Brain microvascular endothelial cell (primary cell): ENCODE data around the gene CLSTN2.

Source experiments
- DNase-seq: peaks from one replicate; pipeline ENCODE4 v3.0.0-alpha.2; 2020
- H3K27ac ChIP-seq: fragments of 250-450 bp; sonication (Bioruptor Pico); 2 replicates; pipeline ENCODE4 v1.5.1; 2020; ENCODE audit warnings: mild to moderate bottlenecking, moderate library complexity
- H3K27me3 ChIP-seq: fragments of 250-450 bp; sonication (Bioruptor Pico); replicated peaks from 2 replicates; pipeline ENCODE4 v1.5.1; 2020; ENCODE audit warnings: mild to moderate bottlenecking
- H3K36me3 ChIP-seq: fragments of 250-450 bp; sonication (Bioruptor Pico); replicated peaks from 2 replicates; pipeline ENCODE4 v1.5.1; 2020; ENCODE audit warnings: mild to moderate bottlenecking
- H3K4me3 ChIP-seq: 2 replicates; pipeline ENCODE4 v1.5.1; 2011; ENCODE audit warnings: low read depth, mild to moderate bottlenecking, control low read depth, low read length, moderate library complexity
- CTCF ChIP-seq: IDR thresholded peaks from 2 replicates; pipeline ENCODE4 v1.5.1; 2011; ENCODE audit warnings: low read depth, mild to moderate bottlenecking, moderate library complexity, low read length, control low read depth, inconsistent platforms; ENCODE audit errors: missing control alignments
- in situ Hi-C: cut with HindIII; loops from 2 replicates; pipeline ENCODE4 v1.10.0; 2017; ENCODE audit warnings: low sequenced_read_pairs, low pct_ligation_motif_present

CLSTN2 gene

DNA sequence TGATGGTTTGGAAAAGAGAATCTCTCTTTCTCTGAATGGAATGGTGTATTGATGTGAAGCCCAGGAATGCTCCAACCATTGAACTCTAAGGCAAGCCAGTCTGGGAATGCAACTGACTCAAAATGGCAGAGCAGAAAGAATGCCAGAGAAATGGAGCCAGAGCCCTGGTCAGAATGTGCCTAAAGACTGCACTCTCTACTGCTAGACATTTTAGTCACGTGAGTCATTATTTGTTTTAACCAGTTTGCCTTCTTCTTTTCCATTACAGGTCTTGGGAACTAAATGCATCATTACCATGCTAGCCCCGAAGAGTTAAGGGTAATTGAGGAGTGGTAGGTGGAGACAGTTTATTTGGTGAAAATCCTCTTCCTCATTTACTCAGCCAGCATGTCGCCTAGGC lies 675.6 kb downstream of the CLSTN2 start:
- no peak for TF ChIP-seq CTCF
- no peaks in the 10 kb centered on the region for H3K27me3 ChIP-seq
- no peak overlapping the region for H3K27ac ChIP-seq
- in situ Hi-C loops = no loop called here
- no peak overlapping the region for H3K4me3 ChIP-seq
- no peaks in the 10 kb centered on the region for H3K36me3 ChIP-seq
- no peak for DNase-seq

DNA sequence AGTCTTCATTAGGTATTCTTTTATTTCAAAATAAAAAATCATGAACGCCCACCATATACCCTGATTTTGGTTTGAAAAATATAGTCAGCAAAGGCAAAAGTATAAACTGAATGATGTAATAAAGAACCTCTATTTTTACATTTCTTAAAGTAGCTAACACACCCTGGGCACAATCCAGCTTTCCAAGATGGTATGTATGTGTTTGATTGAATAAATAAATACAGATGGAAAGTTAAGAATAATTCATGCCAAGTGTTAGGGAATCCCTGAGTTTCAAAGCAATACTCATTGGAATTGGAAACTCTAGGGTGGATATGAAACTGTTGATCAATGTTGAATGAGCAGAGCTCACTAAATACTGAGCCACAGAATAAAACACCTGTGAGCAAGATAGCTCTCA lies 679.0 kb downstream of the CLSTN2 start:
- in situ Hi-C loops = no loop called here
- TF ChIP-seq CTCF = no peak
- DNase-seq = no peak
- Histone ChIP-seq H3K4me3 (no peak overlapping the region), H3K27me3 (no peaks in the 10 kb centered on the region), H3K27ac (no peak overlapping the region), H3K36me3 (no peaks in the 10 kb centered on the region)

DNA sequence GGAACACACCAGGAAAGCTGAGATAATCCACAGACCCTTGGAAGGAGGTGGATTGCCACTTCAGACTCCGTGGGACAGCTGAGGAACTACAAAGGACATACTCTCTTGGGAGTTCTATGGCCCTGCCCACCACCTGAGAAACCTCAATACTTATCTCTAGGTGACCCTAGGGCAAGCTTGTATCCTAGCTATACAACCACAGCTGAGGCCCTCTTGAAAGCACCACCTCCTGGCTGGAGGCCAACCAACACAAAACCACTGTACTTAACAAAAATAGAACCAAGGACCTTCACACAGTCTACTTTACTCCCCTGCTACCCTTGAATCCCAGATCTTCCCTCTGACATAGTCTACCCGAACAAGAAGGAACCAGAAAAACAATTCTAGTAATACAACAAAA lies 682.1 kb downstream of the CLSTN2 start:
- H3K27me3 ChIP-seq = no peaks in the 10 kb centered on the region
- TF ChIP-seq CTCF = no peak
- no peak overlapping the region for H3K4me3 ChIP-seq
- in situ Hi-C loops = no loop called here
- no peak for DNase-seq
- H3K36me3 ChIP-seq = no peaks in the 10 kb centered on the region
- no peak overlapping the region for H3K27ac ChIP-seq

DNA sequence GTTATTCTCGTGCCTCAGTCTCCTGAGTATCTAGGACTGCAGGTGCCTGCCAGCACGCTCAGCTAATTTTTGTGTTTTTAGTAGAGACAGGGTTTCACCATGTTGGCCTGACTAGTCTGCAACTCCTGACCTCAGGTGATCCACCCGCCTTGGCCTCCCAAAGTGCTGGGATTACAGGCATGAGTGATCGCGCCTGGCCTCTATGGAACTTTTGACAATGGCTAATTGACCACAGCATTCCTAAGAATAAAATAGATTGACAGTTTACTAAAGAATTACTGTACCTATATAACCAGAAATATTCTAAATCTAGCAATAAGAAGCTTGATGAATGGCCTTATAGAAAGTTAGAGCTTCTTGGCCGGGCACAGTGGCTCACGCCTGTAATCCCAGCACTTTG lies 691.9 kb downstream of the CLSTN2 start:
- TF ChIP-seq CTCF = no peak
- no peaks in the 10 kb centered on the region for H3K36me3 ChIP-seq
- no peak for DNase-seq
- no peak overlapping the region for H3K4me3 ChIP-seq
- no peaks in the 10 kb centered on the region for H3K27me3 ChIP-seq
- in situ Hi-C loops = no loop called here
- no peak overlapping the region for H3K27ac ChIP-seq
